NCI-H2029 (cell line): Measurements from ENCODE around the gene GNAL.

Experiments
- DNase-seq: peaks from one replicate; lab custom pipeline; 2025; lab: John Stamatoyannopoulos, UW

The GNAL gene

DNA sequence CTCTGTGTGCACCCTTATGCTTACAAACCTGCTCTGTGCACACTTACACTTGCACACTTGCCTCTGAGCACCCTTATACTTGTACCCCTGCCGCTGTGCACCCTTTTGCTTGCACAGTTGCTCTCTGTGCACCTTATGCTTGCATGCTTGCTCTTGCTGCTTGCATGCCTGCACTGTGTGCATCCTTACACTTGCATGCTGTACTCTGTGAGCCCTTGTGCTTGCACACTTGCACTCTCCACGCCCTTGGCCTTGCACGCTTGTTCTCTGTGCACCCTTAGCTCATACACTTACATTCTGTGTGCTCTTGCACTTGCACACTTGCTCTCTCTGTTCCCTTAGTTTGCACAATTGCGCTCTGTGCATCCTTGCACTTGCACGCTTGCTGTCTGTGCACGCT, 78.3 kb downstream of the GNAL start:
- no peak for DNase-seq

GRCh38 chr18:11767935-11768334, 78.9 kb downstream of the GNAL start:
- no peak for DNase-seq

- no peak for DNase-seq
Observed at GRCh38 chr18:11775436-11776174, 86.5 kb downstream of the GNAL start.

- DNase-seq, result no peak
Observed at GRCh38 chr18:11780042-11780441, 91.0 kb downstream of the GNAL start.

- no peak for DNase-seq
Observed at GRCh38 chr18:11783716-11784331, 94.8 kb downstream of the GNAL start.

DNA sequence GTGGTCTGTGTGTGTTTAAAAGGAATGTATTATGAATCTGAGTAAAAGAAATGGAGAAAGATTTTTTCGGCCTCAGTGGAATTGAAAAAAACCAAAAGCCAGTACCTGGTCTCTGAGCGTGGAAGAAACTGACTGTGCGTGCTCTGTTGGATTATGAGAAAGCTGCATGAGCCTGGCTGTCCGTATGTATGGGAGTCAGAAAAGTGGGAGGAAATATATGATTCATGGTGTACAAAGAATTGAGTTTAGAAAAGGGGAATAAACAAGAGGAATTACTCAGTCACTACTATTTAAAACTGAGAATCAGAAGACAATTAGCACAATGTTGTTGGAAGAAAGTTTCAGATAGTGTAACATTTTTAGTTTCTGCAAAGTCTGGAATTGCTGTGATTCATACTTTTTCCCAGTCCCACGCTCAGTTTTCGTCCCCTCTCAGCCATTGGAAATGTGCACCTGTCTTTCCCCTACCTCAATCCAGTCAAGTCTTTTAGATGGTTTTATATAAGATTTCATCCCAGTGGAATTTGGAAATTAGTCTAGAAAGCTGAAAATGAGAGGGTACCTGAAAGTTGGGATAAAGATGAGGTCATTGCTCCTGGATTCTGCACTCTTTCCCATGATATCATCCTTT, 95.7 kb downstream of the GNAL start:
- no peak for DNase-seq

GRCh38 chr18:11785444-11786055, 96.5 kb downstream of the GNAL start:
- DNase-seq, result no peak

DNA sequence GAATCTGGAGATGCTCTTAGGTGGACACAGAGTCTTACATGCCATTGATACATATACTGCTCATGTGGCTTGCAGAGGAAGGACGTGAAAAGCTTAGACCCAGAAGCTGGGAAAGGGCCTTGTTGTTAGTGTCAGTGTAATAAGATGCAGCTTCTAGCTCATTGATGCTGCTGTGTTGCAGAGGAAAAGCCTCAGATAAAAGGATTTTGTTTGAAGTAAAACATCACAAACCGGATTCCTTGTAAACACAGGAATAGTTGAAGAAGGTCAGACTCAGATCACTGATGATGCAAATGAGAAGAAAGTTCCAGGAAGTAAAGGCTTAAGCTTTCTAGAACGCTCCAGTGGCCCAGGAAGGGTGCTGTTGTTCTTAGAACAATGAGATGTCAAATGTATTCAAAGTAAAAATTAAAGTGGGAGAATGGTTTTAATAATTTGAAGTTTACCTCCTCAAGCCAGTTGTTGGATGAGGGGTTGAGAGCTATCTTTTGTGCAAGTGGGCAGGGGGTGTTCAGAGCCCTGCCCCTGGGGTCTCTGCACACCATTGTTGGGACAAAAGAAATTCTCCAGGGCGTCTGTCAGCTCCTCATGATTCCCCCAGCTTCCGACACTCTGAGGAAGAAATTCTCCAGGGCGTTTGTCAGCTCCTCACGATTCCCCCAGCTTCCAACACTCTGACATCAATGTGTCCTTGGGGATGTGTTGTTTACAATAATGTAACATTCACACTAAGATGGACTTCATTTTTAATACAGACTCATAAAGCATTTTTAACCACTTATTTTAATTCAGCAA, 100.8 kb downstream of the GNAL start:
- DNase-seq, result no peak

- no peak for DNase-seq
Observed at GRCh38 chr18:11791131-11791530, 102.1 kb downstream of the GNAL start.

DNA sequence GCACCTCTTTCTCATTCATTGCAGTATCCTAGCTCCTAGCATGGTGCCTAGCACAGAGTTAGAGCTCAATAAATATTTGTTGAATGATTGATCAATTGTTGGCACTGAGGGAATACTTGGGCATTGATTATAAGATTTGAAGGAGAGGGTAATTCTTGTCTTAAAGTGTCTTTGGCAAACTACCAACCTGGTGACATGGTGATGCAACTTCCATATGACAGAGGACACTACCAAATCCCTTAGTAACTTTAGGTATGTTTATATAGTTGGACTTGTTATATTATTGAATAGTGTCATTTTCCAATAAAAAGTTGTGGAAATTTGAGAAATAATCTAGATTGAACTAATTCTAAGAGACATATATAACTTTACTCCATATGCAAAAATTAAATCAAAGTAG, 103.6 kb downstream of the GNAL start:
- DNase-seq, result no peak

DNA sequence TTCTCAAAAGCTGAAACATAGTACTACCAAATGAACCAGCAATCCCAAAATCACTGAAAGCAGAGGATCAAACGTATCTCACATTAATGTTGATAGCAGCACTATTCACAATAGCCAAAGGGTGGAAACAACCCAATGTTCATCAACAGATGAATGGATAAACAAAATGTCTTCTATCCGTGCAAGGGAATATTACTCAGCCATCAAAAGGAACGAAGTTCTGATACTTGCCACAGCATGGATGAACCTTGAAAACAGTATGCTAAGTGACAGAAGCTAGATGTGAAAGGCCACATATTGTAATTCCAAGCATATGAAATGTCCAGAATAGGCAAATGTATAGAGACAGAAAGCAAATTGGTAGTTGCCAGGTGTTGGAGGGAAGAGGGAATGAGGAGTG, 105.1 kb downstream of the GNAL start:
- DNase-seq, result no peak

DNA sequence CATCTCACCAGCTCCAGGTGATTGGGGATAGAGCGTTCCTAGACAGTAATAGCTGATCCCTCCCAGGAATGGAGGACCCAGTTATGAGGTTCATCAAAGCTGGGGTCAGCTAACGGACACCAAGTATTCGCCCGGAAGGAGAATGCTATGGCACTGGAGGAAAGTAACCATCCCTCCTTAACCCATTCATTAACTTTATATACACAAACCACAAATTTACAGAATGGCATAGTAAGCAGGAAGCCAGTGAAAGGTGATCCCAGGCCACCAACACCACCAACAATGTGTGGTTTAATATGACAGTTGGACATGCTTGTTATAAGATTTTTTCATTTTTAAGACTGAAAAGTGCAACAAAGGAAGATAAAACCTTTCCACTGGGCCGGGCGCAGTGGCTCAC, 106.9 kb downstream of the GNAL start:
- DNase-seq, result no peak

DNA sequence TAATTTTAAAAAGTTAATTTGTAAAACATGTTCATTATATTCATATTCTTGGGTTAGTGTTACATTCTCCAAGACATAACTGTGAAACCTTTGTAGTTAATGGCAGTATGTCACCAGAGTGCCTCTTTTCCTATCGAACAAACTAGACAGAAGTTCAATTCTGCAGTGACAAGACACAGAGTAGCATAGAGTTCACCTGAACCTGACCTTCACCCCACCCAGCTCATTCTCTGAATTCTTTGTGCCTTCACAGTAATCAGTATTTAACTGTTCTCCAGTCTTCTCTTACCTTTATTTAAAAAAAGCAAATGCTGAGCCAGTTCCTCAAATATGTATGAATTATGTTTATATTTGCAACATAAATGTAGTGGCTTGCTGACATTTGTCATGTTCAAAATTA, 109.2 kb downstream of the GNAL start:
- no peak for DNase-seq

GRCh38 chr18:11799066-11799465, 110.0 kb downstream of the GNAL start:
- no peak for DNase-seq

DNA sequence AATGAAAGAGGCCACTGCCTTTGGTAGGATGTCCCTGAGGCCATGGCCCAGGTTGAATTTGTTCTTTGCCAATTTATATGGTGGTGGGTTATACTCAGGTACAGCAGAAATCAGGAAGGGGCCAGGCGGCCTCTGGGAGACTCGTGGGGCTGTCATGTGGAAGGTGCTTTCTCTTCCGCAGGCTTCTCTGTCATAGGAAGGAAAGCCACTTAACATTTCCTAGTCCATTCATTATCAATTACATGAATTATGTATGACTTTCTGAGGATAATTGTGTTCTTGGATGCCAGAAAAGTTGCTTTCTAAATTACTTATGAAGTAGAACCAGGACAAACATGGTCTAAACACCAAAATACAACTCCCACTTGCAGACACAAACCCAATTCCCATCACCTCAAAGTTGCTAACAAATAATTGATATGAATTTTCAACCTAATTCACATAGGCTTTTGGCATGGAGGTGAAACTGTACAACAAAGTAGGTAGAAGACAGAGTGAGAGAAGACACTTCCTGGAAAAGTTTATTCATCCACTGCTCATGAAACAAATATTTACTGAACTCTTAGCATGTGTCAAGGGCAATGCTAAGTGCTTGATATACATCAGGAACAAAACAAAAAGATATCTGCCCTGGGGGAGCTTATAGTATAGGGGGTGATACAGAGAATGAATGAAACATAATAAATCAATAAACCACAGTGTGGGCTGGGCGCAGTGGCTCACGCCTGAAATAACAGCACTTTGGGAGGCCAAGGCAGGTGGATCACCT, 111.7 kb downstream of the GNAL start:
- DNase-seq, result no peak

- DNase-seq, result no peak
Observed at GRCh38 chr18:11801573-11801972, 112.5 kb downstream of the GNAL start.

DNA sequence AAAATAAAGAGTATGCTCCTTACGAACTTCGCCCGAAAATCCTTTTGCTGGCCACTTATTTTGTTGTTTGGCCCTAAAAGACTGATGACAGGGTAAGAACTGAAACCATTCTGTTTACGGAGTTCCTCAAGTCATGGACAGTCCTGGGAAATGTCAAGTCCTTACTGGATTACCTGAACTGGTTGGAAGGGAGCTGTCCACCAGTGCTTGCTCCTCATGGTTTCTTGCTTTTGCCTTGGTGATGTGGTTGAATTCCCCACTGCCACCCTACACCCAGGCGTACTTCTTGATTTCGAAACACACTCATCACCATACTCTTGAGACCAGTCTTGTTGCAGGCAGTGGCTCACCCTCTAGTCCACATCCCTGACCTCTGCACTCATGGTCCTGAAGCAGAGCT, 113.1 kb downstream of the GNAL start:
- no peak for DNase-seq

DNA sequence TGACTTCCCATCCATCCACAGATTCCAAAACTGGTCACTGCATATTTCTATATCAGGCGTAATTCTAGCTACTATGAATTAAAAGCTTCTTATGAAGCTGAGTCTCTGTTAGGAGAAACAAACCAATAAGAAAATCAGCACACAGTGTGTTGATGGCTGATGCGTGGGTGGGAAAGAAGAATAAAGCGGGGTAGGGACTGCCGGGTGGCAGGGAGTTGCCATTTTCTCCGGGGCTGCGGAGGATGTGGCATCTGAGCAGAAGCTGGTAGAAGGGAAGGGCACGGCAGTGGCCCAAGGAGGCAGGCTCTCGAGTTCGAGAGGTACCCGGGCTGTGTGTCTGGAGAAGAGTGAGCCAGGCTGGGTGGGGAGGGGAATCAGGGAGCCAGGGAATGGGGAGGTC, 113.5 kb downstream of the GNAL start:
- no peak for DNase-seq

DNA sequence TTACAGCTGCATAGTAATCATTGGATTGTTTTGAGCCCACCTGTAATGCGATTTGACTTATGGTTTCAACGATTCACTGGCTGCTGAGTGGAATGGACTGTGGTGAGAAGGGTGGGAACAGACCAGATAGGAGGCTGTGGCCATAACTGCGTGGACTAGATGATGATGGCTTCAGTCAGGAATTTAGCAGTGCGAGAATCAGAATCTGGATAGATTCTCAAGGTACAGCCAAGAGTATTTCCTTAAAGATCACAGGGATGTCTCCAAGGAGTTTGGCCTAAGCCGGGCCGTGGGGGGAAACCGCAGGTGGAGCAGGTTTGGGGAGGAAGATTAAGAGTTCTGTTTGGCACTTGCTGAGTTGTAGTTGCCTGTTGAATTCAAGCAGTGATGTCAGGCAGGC, 118.2 kb downstream of the GNAL start:
- no peak for DNase-seq

- no peak for DNase-seq
Observed at GRCh38 chr18:11808001-11808855, 119.2 kb downstream of the GNAL start.

DNA sequence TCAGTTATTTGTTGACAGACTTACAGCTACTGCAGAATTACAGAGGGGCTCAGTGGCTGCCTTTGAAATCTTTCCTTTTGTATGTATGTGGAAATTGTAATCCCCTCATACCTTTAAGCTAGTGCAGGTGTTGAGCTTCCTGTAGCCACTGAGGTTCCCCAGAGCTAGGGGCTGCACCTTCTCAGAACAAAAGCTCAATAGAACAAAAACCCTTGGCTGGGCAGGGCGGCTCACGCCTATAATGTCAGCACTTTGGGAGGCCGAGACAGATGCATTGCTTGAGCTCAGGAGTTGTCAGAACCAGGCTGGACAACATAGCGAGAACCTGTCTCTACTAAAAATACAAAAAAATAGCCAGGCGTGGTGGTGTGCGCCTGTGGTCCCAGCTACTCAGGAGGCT, 120.8 kb downstream of the GNAL start:
- no peak for DNase-seq
